ENCODE results near the gene PRKCZ. TPM values are rescaled to one million over a fixed set of nuclear protein-coding genes. Genes with fewer than 3 reads are reported as not detected.

PRKCZ gene
- total and polyA plus RNA-seq, 9 of the 15 experiments (the other 6 are each of a cell fraction or from before 2014, with no cell fraction given), result 0.07 to 3.1 (median 1.3) TPM

DNA sequence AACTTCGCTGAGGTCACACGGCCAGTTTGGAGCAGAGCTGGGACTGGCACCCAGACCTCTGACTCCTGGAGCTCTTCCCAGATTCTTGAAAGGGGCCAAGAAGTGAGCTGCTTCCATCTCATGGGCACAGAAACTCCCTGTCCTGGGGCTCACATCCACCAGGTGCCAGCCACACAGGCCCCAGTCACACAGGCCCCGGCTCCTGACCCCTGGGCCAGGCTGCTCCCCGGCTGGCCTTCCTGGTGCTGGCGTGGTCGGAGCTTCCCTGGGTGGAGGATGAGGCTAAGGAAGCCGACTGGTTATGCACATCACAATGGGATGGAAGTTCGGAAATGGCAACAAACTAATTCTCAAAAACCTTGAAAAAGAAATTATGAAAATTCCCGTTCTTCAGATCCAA lies 34.1 kb upstream of the PRKCZ start:
- Histone ChIP-seq H4K20me1 (replicated peaks; ENCODE audit: control insufficient read depth, insufficient read depth, low read length) (peaks cover 24% of the 10 kb centered on the region; the same call in 1 of the 2 replicates), H3K4me2 (ENCODE audit: insufficient read depth, low read length) (no peak overlapping the region), H3K27ac (ENCODE audit: extremely low read depth, low read depth, low read length) (no peak overlapping the region), H3K4me3 (no peak overlapping the region), H3K79me2 (ENCODE audit: control insufficient read depth, insufficient read depth, low read length) (no peaks in the 10 kb centered on the region), H3K36me3 (ENCODE audit: control insufficient read depth, insufficient read depth, low read length) (no peaks in the 10 kb centered on the region), H3K27me3 (ENCODE audit: control insufficient read depth in 2 of 2, insufficient read depth in 2 of 2, low read length in 2 of 2) (peaks cover 74 to 92% of the 10 kb centered on the region in 2 experiments), H3K9me3 (replicated peaks; ENCODE audit: control insufficient read depth, insufficient read depth, low read depth, low read length) (no peaks in the 10 kb centered on the region), H3K4me1 (replicated peaks in 1 of 2; ENCODE audit: control insufficient read depth in 2 of 2, insufficient read depth in 2 of 2, low read length in 2 of 2) (peaks cover 0 to 15% of the 10 kb centered on the region in 2 experiments; a peak in 1 of 5 replicates), H2AFZ (ENCODE audit: low read depth, low read length) (no peak overlapping the region), H3K9ac (ENCODE audit: insufficient read depth in 1 of 2, low read depth in 2 of 2, low read length in 2 of 2) (no peak overlapping the region), H3K9me1 (ENCODE audit: control insufficient read depth, insufficient read depth, low read length) (no peaks in the 10 kb centered on the region)
- ChIA-PET CTCF (ENCODE audit: low intra/inter-chr PET ratio) (no interaction called here), POLR2A (interaction anchor here (0.6 to 1.7 kb wide), 3 partner anchors 8 to 15 kb away, joined by 3 to 5 read pairs (median 4); no protein-coding TSS in a partner anchor)
- 0% methylated on average over 9 of the region's 9 CpGs for WGBS (ENCODE audit: insufficient coverage, low coverage, missing lambda C conversion rate)
- in situ Hi-C loops (cut with MboI), result no loop called here
- no TSS peak for BruUV-seq (replicated peaks)
- no peak for FAIRE-seq
- TF ChIP-seq, protein P1, sequence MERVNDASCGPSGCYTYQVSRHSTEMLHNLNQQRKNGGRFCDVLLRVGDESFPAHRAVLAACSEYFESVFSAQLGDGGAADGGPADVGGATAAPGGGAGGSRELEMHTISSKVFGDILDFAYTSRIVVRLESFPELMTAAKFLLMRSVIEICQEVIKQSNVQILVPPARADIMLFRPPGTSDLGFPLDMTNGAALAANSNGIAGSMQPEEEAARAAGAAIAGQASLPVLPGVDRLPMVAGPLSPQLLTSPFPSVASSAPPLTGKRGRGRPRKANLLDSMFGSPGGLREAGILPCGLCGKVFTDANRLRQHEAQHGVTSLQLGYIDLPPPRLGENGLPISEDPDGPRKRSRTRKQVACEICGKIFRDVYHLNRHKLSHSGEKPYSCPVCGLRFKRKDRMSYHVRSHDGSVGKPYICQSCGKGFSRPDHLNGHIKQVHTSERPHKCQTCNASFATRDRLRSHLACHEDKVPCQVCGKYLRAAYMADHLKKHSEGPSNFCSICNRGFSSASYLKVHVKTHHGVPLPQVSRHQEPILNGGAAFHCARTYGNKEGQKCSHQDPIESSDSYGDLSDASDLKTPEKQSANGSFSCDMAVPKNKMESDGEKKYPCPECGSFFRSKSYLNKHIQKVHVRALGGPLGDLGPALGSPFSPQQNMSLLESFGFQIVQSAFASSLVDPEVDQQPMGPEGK (CRISPR knock-in tag; IDR thresholded peaks at IDR 0.05; ENCODE audit: borderline replicate concordance), result no peak
- TF ChIP-seq, protein P2, sequence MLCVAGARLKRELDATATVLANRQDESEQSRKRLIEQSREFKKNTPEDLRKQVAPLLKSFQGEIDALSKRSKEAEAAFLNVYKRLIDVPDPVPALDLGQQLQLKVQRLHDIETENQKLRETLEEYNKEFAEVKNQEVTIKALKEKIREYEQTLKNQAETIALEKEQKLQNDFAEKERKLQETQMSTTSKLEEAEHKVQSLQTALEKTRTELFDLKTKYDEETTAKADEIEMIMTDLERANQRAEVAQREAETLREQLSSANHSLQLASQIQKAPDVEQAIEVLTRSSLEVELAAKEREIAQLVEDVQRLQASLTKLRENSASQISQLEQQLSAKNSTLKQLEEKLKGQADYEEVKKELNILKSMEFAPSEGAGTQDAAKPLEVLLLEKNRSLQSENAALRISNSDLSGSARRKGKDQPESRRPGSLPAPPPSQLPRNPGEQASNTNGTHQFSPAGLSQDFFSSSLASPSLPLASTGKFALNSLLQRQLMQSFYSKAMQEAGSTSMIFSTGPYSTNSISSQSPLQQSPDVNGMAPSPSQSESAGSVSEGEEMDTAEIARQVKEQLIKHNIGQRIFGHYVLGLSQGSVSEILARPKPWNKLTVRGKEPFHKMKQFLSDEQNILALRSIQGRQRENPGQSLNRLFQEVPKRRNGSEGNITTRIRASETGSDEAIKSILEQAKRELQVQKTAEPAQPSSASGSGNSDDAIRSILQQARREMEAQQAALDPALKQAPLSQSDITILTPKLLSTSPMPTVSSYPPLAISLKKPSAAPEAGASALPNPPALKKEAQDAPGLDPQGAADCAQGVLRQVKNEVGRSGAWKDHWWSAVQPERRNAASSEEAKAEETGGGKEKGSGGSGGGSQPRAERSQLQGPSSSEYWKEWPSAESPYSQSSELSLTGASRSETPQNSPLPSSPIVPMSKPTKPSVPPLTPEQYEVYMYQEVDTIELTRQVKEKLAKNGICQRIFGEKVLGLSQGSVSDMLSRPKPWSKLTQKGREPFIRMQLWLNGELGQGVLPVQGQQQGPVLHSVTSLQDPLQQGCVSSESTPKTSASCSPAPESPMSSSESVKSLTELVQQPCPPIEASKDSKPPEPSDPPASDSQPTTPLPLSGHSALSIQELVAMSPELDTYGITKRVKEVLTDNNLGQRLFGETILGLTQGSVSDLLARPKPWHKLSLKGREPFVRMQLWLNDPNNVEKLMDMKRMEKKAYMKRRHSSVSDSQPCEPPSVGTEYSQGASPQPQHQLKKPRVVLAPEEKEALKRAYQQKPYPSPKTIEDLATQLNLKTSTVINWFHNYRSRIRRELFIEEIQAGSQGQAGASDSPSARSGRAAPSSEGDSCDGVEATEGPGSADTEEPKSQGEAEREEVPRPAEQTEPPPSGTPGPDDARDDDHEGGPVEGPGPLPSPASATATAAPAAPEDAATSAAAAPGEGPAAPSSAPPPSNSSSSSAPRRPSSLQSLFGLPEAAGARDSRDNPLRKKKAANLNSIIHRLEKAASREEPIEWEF (CRISPR knock-in tag; IDR thresholded peaks at IDR 0.05), result no peak
- TF ChIP-seq, protein P3, sequence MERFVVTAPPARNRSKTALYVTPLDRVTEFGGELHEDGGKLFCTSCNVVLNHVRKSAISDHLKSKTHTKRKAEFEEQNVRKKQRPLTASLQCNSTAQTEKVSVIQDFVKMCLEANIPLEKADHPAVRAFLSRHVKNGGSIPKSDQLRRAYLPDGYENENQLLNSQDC (CRISPR knock-in tag; IDR thresholded peaks at IDR 0.05), result no peak
- TF ChIP-seq, protein P4, sequence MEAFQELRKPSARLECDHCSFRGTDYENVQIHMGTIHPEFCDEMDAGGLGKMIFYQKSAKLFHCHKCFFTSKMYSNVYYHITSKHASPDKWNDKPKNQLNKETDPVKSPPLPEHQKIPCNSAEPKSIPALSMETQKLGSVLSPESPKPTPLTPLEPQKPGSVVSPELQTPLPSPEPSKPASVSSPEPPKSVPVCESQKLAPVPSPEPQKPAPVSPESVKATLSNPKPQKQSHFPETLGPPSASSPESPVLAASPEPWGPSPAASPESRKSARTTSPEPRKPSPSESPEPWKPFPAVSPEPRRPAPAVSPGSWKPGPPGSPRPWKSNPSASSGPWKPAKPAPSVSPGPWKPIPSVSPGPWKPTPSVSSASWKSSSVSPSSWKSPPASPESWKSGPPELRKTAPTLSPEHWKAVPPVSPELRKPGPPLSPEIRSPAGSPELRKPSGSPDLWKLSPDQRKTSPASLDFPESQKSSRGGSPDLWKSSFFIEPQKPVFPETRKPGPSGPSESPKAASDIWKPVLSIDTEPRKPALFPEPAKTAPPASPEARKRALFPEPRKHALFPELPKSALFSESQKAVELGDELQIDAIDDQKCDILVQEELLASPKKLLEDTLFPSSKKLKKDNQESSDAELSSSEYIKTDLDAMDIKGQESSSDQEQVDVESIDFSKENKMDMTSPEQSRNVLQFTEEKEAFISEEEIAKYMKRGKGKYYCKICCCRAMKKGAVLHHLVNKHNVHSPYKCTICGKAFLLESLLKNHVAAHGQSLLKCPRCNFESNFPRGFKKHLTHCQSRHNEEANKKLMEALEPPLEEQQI (IDR thresholded peaks at IDR 0.05), result no peak
- TF ChIP-seq HNRNPUL1 (IDR thresholded peaks at IDR 0.05; ENCODE audit: low read length) (no peak), MEIS2 (IDR thresholded peaks at IDR 0.05; ENCODE audit: partially characterized antibody) (no peak), ZNF184 (CRISPR knock-in tag; IDR thresholded peaks at IDR 0.05) (no peak), SMARCA4 (IDR thresholded peaks at IDR 0.05) (no peak), STAG1 (CRISPR knock-in tag; IDR thresholded peaks at IDR 0.05; ENCODE audit: borderline replicate concordance) (no peak), CHD4 (IDR thresholded peaks at IDR 0.05; ENCODE audit: insufficient read depth, insufficient replicate concordance, low read depth, low read length, poor library complexity, severe bottlenecking) (no peak)
- no peak for DNase-seq (ENCODE audit: extremely low read depth in 1 of 4, low spot score in 3 of 4)
- no peak for ATAC-seq
- intact Hi-C loops (cut with micrococcal nuclease), result no loop called here
